K562 treated with DMSO at 1 percent for 12 hours (cell line): ENCODE data around the gene ZNF600. TPM values are rescaled to one million over a fixed set of nuclear protein-coding genes. Genes with fewer than 3 reads are reported as not detected.

Experiments used
- total RNA-seq: library from RNA; unstranded; fragments of 300-600 nt; gene quantifications from 2 replicates; pipeline ENCODE4 v1.2.3, GENCODE V29; 2022; ENCODE audit not compliant: insufficient read depth

The ZNF600 gene
- 2.5 and 6.5 TPM in 2 replicates for total RNA-seq

DNA sequence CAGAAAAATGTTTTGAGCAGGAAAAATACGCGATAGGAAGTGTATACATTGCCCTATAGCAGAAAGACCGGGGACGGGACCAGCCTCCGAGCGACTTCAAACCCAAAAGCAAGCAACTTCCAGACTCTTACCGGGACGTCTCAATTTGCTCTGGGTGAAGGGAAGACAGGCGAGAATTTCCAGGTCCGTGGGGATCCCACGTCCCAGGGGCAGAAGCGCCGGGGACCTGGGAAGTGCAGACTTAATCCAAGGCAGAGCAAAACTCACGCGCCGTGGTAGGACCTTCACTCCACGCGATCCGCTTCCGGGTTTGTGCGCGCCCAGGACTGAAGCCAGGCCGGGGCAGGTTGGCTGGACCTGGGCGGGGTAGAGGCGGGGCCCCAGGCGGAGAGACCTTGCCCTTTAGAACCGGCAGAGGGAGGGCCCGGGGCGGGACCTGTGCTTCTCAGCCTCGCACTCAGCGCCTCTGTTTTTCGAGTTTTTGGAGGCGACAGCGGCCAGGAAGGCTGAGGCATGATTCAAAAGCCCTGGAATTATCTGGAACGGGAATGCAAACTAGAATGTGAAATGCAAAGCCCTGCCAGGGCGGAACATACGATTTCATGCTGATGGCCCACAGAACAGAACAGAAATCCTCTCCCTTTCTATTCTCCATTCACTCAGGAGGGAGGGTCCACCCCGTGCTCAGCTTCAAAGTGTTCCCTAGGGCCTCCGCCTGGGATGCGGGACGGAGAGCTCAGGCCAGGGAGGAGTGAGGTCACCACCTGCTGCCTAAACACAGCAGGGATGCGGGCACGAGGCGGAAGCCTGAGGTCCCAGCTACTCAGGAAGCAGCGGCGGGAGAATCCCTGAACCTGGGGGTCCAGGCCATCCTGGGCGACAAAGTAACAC is at the start of gene ZNF600:
Gene ZNF600 (minus strand): TSS at position 328 of the 891 bp plus-strand sequence. CDS start 7,903 bp downstream, outside the sequence.

GRCh38 chr19:52821204-52821960 is 34.8 kb upstream of the ZNF600 start, which contains the start of gene ZNF28:
ZNF28 (minus strand) TSS chr19:52821633; CDS start chr19:52817958, 3,675 bp downstream.

DNA sequence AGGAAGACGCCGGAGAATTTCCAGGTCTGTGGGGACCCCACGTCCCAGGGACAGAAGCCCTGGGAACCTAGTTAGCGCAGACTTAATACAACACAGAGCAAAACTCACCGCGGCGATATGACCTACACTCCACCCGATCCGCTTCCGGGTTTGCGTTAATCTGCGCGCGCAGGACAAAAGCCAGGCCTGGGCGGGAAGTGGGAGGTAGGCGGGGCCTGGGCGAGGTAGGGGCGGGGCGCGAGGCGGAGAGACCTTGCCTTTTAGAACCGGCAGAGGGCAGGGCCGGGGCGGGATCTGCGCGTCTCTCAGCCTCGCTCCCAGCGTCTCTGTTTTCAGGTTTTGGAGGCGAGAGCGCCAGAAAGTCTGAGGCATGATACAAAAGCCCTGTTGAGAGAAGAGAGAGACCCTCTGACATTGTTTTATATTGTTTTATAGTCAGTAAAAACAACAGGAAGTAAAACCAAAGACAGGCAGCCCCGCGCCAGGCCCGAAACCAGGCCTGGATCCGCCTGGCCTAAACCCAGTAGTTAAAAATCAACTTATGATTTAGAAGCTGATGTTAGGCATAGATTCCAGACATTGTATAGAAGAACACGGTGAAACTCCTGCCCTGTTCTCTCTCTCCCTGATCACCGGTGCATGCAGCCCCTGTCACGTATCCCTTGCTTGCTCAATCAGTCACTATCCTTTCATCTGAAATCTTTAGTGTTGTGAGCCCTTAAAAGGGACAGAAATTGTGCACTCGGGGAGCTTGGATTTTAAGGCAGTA is 51.5 kb downstream of the ZNF600 start, which contains the start of gene ZNF611:
Gene ZNF611 (minus strand): TSS at position 152 of the 769 bp plus-strand sequence. CDS start 19,150 bp downstream, outside the sequence.

Other genes starting within 250 kb of the ZNF600 start
- gene ZNF701, start 216.5 kb downstream of the ZNF600 start, total RNA-seq: 5.2 and 9.6 TPM in 2 replicates
- gene ZNF83, start 148.4 kb downstream of the ZNF600 start, total RNA-seq: 8.8 and 47.6 TPM in 2 replicates
- gene ZNF611, start 51.7 kb downstream of the ZNF600 start, total RNA-seq: 2.3 and 9.4 TPM in 2 replicates
- gene ZNF28, start 34.8 kb upstream of the ZNF600 start, total RNA-seq: 3.3 and 11.7 TPM in 2 replicates
- 8.7 and 13.7 TPM in 2 replicates for gene ZNF468, start 70.8 kb upstream of the ZNF600 start, total RNA-seq
- 5.2 TPM in 1 of 2 replicates, not detected in the other for gene ZNF320, start 110.8 kb upstream of the ZNF600 start, total RNA-seq
- 2.7 and 8.2 TPM in 2 replicates for gene ZNF888, start 136.6 kb upstream of the ZNF600 start, total RNA-seq
- 4.8 and 6.8 TPM in 2 replicates for gene ZNF816, start 176.1 kb upstream of the ZNF600 start, total RNA-seq
- gene ERVV-1, start 227.1 kb upstream of the ZNF600 start, total RNA-seq: not detected in 2 replicates